Omental fat pad (tissue), 4 donors: ENCODE measurements around the gene CCDC28B. TPM values are rescaled to one million over a fixed set of nuclear protein-coding genes. Genes with fewer than 3 reads are reported as not detected.

Experiments used
- ATAC-seq: fragments of 150-250 bp; one replicate; pipeline ENCODE4 v1.9.1; 2016; ENCODE audit warnings: mild to moderate bottlenecking, moderate library complexity; ENCODE audit not compliant: low FRiP score
- DNase-seq: peaks from one replicate; pipeline ENCODE4 v3.0.0-alpha.2; 2019; ENCODE audit warnings: low spot score
- total RNA-seq, 4 donors: library from RNA; depleted of rRNA; stranded (reverse); fragments of >200 nt; gene quantifications; one replicate each; pipeline ENCODE4 v1.1.0, GENCODE V29; 2016
- TF ChIP-seq, protein P1 (sequence below), 3 donors: fragments of 450-650 bp; IDR thresholded peaks; one replicate each; pipeline ENCODE4 v1.5.1; 2016 to 2017; ENCODE audit warnings: antibody characterized with exemption in 3 of 3, mild to moderate bottlenecking in 3 of 3, moderate library complexity in 2 of 3

Gene CCDC28B
- total RNA-seq, 4 donors from 2014 or later: 2.6 to 5.5 (median 3.1) TPM

DNA sequence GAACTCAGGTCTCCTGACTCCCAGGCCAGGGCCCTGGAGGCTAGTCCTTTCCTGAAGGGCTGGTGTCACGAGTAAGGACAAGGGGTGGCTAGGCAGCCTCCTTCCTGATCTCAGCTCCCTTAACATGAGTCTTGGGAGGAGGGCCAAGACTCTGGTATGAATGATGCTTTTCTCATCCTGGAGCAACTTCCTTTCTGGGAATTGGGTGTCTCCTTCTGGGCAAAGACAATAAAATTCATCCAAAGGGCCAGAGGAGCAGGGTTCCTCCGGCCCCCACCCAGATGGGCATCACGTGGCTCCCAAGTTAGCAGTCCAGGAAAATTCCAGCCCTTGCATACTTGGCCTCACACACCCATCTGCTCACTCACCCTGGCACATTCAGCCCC lies 46.5 kb downstream of the CCDC28B start, which contains the start of gene FAM167B:
FAM167B (plus strand) TSS at position 335 of the 386 bp plus-strand sequence. CDS start 200 bp downstream, outside the sequence.
- TF ChIP-seq, protein P1, sequence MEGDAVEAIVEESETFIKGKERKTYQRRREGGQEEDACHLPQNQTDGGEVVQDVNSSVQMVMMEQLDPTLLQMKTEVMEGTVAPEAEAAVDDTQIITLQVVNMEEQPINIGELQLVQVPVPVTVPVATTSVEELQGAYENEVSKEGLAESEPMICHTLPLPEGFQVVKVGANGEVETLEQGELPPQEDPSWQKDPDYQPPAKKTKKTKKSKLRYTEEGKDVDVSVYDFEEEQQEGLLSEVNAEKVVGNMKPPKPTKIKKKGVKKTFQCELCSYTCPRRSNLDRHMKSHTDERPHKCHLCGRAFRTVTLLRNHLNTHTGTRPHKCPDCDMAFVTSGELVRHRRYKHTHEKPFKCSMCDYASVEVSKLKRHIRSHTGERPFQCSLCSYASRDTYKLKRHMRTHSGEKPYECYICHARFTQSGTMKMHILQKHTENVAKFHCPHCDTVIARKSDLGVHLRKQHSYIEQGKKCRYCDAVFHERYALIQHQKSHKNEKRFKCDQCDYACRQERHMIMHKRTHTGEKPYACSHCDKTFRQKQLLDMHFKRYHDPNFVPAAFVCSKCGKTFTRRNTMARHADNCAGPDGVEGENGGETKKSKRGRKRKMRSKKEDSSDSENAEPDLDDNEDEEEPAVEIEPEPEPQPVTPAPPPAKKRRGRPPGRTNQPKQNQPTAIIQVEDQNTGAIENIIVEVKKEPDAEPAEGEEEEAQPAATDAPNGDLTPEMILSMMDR (IDR thresholded peaks at IDR 0.05): no peak
- DNase-seq: no peak
- ATAC-seq: peak; percentile 64

GRCh38 chr1:32247452-32247851 lies 47.1 kb downstream of the CCDC28B start:
- TF ChIP-seq, protein P1 (IDR thresholded peaks at IDR 0.05): no peak
- DNase-seq (no peak), ATAC-seq (peak; percentile 3)

GRCh38 chr1:32247983-32248889 lies 47.8 kb downstream of the CCDC28B start:
- TF ChIP-seq, protein P1 (IDR thresholded peaks at IDR 0.05): peak in 2 of 3 donors; percentile 10 to 66
- peak; percentile 64 for ATAC-seq
- peak; percentile 95 for DNase-seq

DNA sequence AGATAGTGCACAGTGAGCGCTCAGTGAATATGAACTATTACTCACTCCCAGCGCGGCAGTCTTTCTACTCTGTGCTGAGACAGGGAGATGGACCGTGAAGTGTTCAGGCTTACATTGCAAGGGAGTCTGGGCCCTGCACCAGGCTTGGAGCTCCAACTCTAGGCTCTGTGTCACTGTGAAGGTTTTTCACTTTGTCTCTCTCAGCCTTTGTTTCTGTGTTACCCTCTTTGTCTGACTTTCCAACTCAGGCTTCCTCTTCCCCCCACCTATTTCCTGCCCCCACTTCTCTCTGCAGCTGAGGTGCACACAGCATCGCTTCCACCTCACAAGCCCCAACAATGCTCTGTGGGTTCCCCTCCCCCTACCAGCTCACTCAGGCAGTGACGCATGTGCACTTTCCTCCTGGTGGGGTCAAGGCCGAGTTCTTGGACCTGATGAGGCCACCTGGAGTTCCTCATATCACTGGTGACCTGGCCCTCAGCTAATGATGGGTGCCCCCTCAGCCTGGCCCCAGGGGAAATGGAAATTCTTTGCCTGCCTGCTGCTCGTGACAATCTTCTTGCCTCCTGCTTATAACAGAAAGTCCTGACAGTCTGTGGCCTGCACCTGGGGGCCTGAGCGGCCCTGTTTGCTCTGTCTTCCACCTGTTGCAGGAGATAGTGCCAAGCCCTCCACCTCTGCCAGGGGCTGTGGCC lies 49.6 kb downstream of the CCDC28B start:
- ATAC-seq (no peak), DNase-seq (no peak)
- TF ChIP-seq, protein P1 (IDR thresholded peaks at IDR 0.05): no peak

GRCh38 chr1:32250893-32251716 lies 50.7 kb downstream of the CCDC28B start, which contains the start of gene LCK:
Gene LCK (plus strand): TSS chr1:32251265. CDS start chr1:32274330, 23,065 bp downstream.
- TF ChIP-seq, protein P1 (IDR thresholded peaks at IDR 0.05): no peak
- ATAC-seq: no peak
- DNase-seq: no peak

Other genes with a start within 250 kb of the CCDC28B start
- gene KHDRBS1, start 186.7 kb upstream of the CCDC28B start, total RNA-seq: 10 to 100 TPM; 49.6 to 63.5 (median 57.2) TPM
- gene TMEM39B, start 127.7 kb upstream of the CCDC28B start, total RNA-seq: 1 to 10 TPM; 2.5 to 5.6 (median 3.6) TPM
- gene KPNA6, start 92.5 kb upstream of the CCDC28B start, total RNA-seq: 10 to 100 TPM; 35.3 to 51.2 (median 39.1) TPM
- 10 to 100 TPM; 41.9 to 80.8 (median 49.0) TPM for gene TXLNA, start 20.9 kb upstream of the CCDC28B start, total RNA-seq
- gene IQCC, start 5.1 kb downstream of the CCDC28B start, total RNA-seq: 1 to 10 TPM in 3 of 4 donors, under 1 TPM in 1; 0.60 to 1.9 (median 1.2) TPM
- not detected for gene DCDC2B, start 8.5 kb downstream of the CCDC28B start, total RNA-seq
- 10 to 100 TPM in 3 of 4 donors, 1 to 10 TPM in 1; 8.8 to 15.4 (median 11.3) TPM for gene TMEM234, start 21.8 kb downstream of the CCDC28B start, total RNA-seq
- gene EIF3I, start 21.8 kb downstream of the CCDC28B start, total RNA-seq: 100 to 1,000 TPM; 159 to 210 (median 191) TPM
- gene FAM167B, start 46.6 kb downstream of the CCDC28B start, total RNA-seq: 10 to 100 TPM in 1 of 4 donors, 1 to 10 TPM in 3; 1.8 to 14.8 (median 3.8) TPM
- gene LCK, start 50.7 kb downstream of the CCDC28B start, total RNA-seq: 1 to 10 TPM; 1.1 to 6.8 (median 4.8) TPM
- gene HDAC1, start 91.5 kb downstream of the CCDC28B start, total RNA-seq: 10 to 100 TPM; 32.3 to 52.6 (median 39.5) TPM
- gene MARCKSL1, start 135.6 kb downstream of the CCDC28B start, total RNA-seq: 10 to 100 TPM; 29.5 to 61.0 (median 42.7) TPM
- gene FAM229A, start 161.9 kb downstream of the CCDC28B start, total RNA-seq: 10 to 100 TPM in 1 of 4 donors, 1 to 10 TPM in 3; 2.5 to 13.4 (median 5.4) TPM
- under 1 TPM in 1 of 4 donors, not detected in 3; 0.48 TPM for gene TSSK3, start 161.9 kb downstream of the CCDC28B start, total RNA-seq
- gene BSDC1, start 193.8 kb downstream of the CCDC28B start, total RNA-seq: 10 to 100 TPM; 51.9 to 73.1 (median 69.5) TPM